Neural progenitor cell (in vitro differentiated cells): ENCODE data around the gene OR3A3. TPM values are rescaled to one million over a fixed set of nuclear protein-coding genes. Genes with fewer than 3 reads are reported as not detected.
"Not testable (repeated sequence)": the region's sequence is repeated elsewhere in the genome, so short reads cannot be mapped to it uniquely, and the experiment has no call there.

Source experiments
- DNase-seq: peaks from one replicate; pipeline ENCODE4 v3.0.0-alpha.2; 2016; ENCODE audit warnings: low spot score
- H2AFZ ChIP-seq: fragments of 200-600 bp; sonication (generic); replicated peaks from 2 replicates; pipeline ENCODE4 v1.6.1; 2016; ENCODE audit warnings: antibody characterized with exemption
- H3F3A ChIP-seq: fragments of 200-600 bp; sonication (generic); 2 replicates; pipeline ENCODE4 v1.6.1; 2016; ENCODE audit warnings: antibody characterized with exemption, low read depth
- H3K27ac ChIP-seq: fragments of 200-600 bp; sonication (generic); 2 replicates; pipeline ENCODE4 v1.5.1; 2016; ENCODE audit warnings: mild to moderate bottlenecking
- H3K27me3 ChIP-seq: fragments of 200-600 bp; sonication (generic); 2 replicates; pipeline ENCODE4 v1.6.1; 2016; ENCODE audit warnings: mild to moderate bottlenecking, moderate library complexity
- H3K36me3 ChIP-seq: fragments of 200-600 bp; sonication (generic); 2 replicates; pipeline ENCODE4 v1.5.1; 2016
- H3K4me1 ChIP-seq: fragments of 200-600 bp; sonication (generic); 2 replicates; pipeline ENCODE4 v1.6.1; 2016; ENCODE audit warnings: mixed run types
- H3K4me2 ChIP-seq: fragments of 200-600 bp; sonication (generic); 2 replicates; pipeline ENCODE4 v1.6.1; 2016
- H3K4me3 ChIP-seq: fragments of 200-600 bp; sonication (generic); 2 replicates; pipeline ENCODE4 v1.5.1; 2016
- H3K79me2 ChIP-seq: fragments of 200-600 bp; sonication (generic); 2 replicates; pipeline ENCODE4 v1.6.1; 2016; ENCODE audit warnings: low read depth
- H3K9ac ChIP-seq: fragments of 200-600 bp; sonication (generic); 2 replicates; pipeline ENCODE4 v1.6.1; 2016
- H3K9me3 ChIP-seq: fragments of 200-600 bp; sonication (generic); 2 replicates; pipeline ENCODE4 v1.5.1; 2016; ENCODE audit warnings: low read depth
- H4K20me1 ChIP-seq: fragments of 200-600 bp; sonication (generic); 2 replicates; pipeline ENCODE4 v1.6.1; 2016; ENCODE audit warnings: low read depth
- H3K27ac Mint-ChIP-seq: 3 replicates; pipeline ENCODE4 v1.8.0; 2021; ENCODE audit warnings: mixed read lengths
- H3K27me3 Mint-ChIP-seq: 2 replicates; pipeline ENCODE4 v1.8.0; 2022; ENCODE audit warnings: low read depth, mild to moderate bottlenecking, inconsistent platforms, moderate library complexity, mixed read lengths; ENCODE audit not compliant: insufficient read depth
- H3K36me3 Mint-ChIP-seq: 3 replicates; pipeline ENCODE4 v1.8.0; 2021; ENCODE audit warnings: mixed read lengths
- H3K4me1 Mint-ChIP-seq: 3 replicates; pipeline ENCODE4 v1.8.0; 2021; ENCODE audit warnings: mixed read lengths
- H3K4me3 Mint-ChIP-seq: 3 replicates; pipeline ENCODE4 v1.8.0; 2021; ENCODE audit warnings: mild to moderate bottlenecking, moderate library complexity, mixed read lengths
- H3K9me3 Mint-ChIP-seq: 3 replicates; pipeline ENCODE4 v1.8.0; 2020; ENCODE audit warnings: mixed read lengths
- CTCF ChIP-seq: fragments of 200-600 bp; sonication (generic); IDR thresholded peaks from 2 replicates; pipeline ENCODE4 v1.5.1; 2017; ENCODE audit warnings: antibody characterized with exemption, mild to moderate bottlenecking
- EZH2 ChIP-seq: fragments of 200-600 bp; sonication (generic); IDR thresholded peaks from 2 replicates; pipeline ENCODE4 v1.6.1; 2017; ENCODE audit warnings: antibody characterized with exemption, mild to moderate bottlenecking, moderate library complexity
- EZH2phosphoT487 ChIP-seq: fragments of 200-600 bp; sonication (generic); IDR thresholded peaks from 2 replicates; pipeline ENCODE4 v1.6.1; 2017; ENCODE audit warnings: antibody characterized with exemption
- total RNA-seq: library from RNA; depleted of rRNA; stranded (reverse); fragments of >200 nt; gene quantifications from 2 replicates; pipeline ENCODE4 v1.2.3, GENCODE V29; 2015; ENCODE audit warnings: low replicate concordance

Gene OR3A3
- total RNA-seq, 1 donor from 2014 or later, result not detected

- Histone ChIP-seq H3K4me3 (no peak overlapping the region), H3K9me3 (no peaks in the 10 kb centered on the region), H3K4me2 (no peak overlapping the region), H3F3A (no peaks in the 10 kb centered on the region), H3K36me3 (no peaks in the 10 kb centered on the region), H3K79me2 (no peaks in the 10 kb centered on the region), H2AFZ (no peak overlapping the region), H3K27ac (no peak overlapping the region), H3K9ac (no peak overlapping the region), H4K20me1 (no peaks in the 10 kb centered on the region), H3K4me1 (no peaks in the 10 kb centered on the region), H3K27me3 (no peaks in the 10 kb centered on the region)
- TF ChIP-seq EZH2phosphoT487 (no peak), EZH2 (no peak), CTCF (no peak)
- Mint-ChIP-seq H3K27ac (no peak overlapping the region), H3K27me3 (no peaks in the 10 kb centered on the region), H3K4me1 (no peaks in the 10 kb centered on the region), H3K36me3 (no peaks in the 10 kb centered on the region), H3K9me3 (no peaks in the 10 kb centered on the region), H3K4me3 (no peak overlapping the region)
- DNase-seq, result no peak
These were observed 37.0 kb downstream of the OR3A3 start for GRCh38 chr17:3448059-3448665.

DNA sequence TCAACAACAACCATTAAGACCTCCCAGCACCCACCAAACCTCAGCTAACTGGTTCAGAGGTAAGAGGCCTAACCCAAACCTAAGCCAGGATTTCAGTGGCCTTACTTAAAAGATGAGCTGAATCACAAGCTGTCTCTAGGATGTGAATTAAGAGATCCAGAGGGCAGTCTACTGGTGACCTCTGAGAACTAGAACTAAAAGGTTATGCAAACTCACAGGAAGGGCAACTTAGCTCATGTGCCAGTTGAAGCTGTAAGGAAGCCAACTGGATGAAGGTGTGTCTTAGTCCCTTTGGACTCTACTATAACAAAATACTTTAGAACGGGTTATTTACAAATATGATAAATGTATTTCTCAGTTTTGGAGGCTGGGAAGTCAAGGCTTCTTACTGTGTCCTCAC, 55.2 kb downstream of the OR3A3 start:
- not testable (repeated sequence) for H3F3A ChIP-seq

GRCh38 chr17:3469529-3469928, 58.4 kb downstream of the OR3A3 start:
- no peaks in the 10 kb centered on the region for H3K36me3 ChIP-seq

More for the DNA sequence above, 55.2 kb downstream of the OR3A3 start:
- not testable (repeated sequence) for H3K9ac ChIP-seq, H3K27me3 Mint-ChIP-seq, H3K4me3 ChIP-seq, H3K9me3 Mint-ChIP-seq, H2AFZ ChIP-seq, H3K4me2 ChIP-seq, H4K20me1 ChIP-seq, H3K36me3 Mint-ChIP-seq, H3K27ac Mint-ChIP-seq, H3K27me3 ChIP-seq, H3K4me1 ChIP-seq, H3K36me3 ChIP-seq, H3K9me3 ChIP-seq, H3K27ac ChIP-seq, H3K79me2 ChIP-seq, H3K4me3 Mint-ChIP-seq
- H3K4me1 Mint-ChIP-seq, result peaks cover 14% of the 10 kb centered on the region
- DNase-seq, result peak; percentile 1

DNA sequence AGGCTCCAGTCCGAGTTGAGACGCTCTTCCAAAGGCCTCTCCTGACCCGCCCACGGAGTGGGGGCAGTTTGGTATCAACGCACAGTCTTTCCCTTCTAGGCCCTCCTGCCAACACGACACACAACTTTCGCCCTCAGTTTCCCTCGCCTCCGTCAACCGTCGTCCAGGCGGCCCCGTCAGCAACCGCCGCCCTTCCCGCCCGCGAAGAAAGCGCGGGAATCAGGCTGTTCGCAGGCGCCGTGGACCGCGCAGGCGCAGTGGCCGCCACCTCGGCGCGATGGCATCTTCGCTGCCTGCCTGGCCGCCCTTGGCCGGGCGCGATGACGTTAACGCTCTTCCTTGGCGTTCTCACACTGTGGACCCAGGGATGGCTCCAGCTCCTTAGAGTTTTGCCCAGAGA, 60.4 kb downstream of the OR3A3 start, which contains the start of gene SPATA22:
Gene SPATA22, minus strand, starts transcription at position 221 of the 400 bp plus-strand sequence. CDS start 2,494 bp downstream, outside the sequence.
- Histone ChIP-seq H3K4me2 (no peak within 1 kb of the TSS), H3K9me3 (no peaks in the 10 kb centered on the region), H3K4me1 (peaks cover 4% of the 10 kb centered on the region), H3K4me3 (no peak within 1 kb of the TSS), H3K27me3 (no peaks in the 10 kb centered on the region), H3K27ac (no peak within 1 kb of the TSS), H3K9ac (no peak within 1 kb of the TSS), H3K79me2 (no peaks in the 10 kb centered on the region), H4K20me1 (no peaks in the 10 kb centered on the region), H3K36me3 (no peaks in the 10 kb centered on the region), H2AFZ (no peak within 1 kb of the TSS), H3F3A (no peaks in the 10 kb centered on the region)
- no peak for DNase-seq
- TF ChIP-seq EZH2, result no peak
- H3K27ac Mint-ChIP-seq, result no peak within 1 kb of the TSS
- peaks cover 32% of the 10 kb centered on the region for H3K4me1 Mint-ChIP-seq
- no peaks in the 10 kb centered on the region for H3K36me3 Mint-ChIP-seq
- H3K27me3 Mint-ChIP-seq, result no peaks in the 10 kb centered on the region
- H3K4me3 Mint-ChIP-seq, result no peak within 1 kb of the TSS
- H3K9me3 Mint-ChIP-seq, result peaks cover 3% of the 10 kb centered on the region

More at GRCh38 chr17:3469529-3469928, 58.4 kb downstream of the OR3A3 start:
- Histone ChIP-seq H3K79me2 (no peaks in the 10 kb centered on the region), H3K4me3 (no peak overlapping the region), H3K9ac (no peak overlapping the region), H3K27ac (no peak overlapping the region), H2AFZ (no peak overlapping the region), H3K9me3 (no peaks in the 10 kb centered on the region), H3K4me1 (peaks cover 4% of the 10 kb centered on the region), H4K20me1 (no peaks in the 10 kb centered on the region), H3K4me2 (no peak overlapping the region), H3K27me3 (no peaks in the 10 kb centered on the region), H3F3A (no peaks in the 10 kb centered on the region)
- DNase-seq, result no peak
- no peak overlapping the region for H3K4me3 Mint-ChIP-seq
- peaks cover 21% of the 10 kb centered on the region for H3K4me1 Mint-ChIP-seq
- H3K9me3 Mint-ChIP-seq, result peaks cover 4% of the 10 kb centered on the region
- no peak overlapping the region for H3K27ac Mint-ChIP-seq
- no peak for TF ChIP-seq EZH2phosphoT487
- H3K27me3 Mint-ChIP-seq, result peaks cover 2% of the 10 kb centered on the region
- no peaks in the 10 kb centered on the region for H3K36me3 Mint-ChIP-seq

DNA sequence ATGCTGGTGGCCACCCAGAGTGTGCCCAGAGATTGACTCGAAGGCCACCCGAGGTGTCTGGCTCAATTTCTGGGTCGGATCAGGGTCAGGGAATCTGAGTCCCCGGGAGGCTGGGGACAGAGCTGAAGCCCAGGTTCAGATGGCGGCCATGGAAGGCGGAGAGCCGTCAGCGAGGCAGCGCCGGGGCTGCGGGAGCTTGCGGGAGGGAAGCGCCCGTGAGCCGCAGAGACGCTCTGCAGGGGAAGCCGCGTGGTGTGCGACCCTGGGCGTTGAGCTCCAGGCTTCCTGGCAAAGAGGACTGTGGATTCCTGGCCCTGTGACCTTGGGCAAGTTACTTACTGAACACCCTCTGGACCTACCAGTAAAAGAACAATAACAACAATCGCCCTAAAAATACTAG, 61.0 kb downstream of the OR3A3 start:
- H3K9ac ChIP-seq, result no peak overlapping the region
- Mint-ChIP-seq H3K4me1 (peaks cover 29% of the 10 kb centered on the region), H3K27ac (no peak overlapping the region), H3K4me3 (no peak overlapping the region), H3K36me3 (no peaks in the 10 kb centered on the region), H3K9me3 (peaks cover 3% of the 10 kb centered on the region), H3K27me3 (no peaks in the 10 kb centered on the region)
- no peaks in the 10 kb centered on the region for H3K79me2 ChIP-seq
- H3K27me3 ChIP-seq, result no peaks in the 10 kb centered on the region
- no peak overlapping the region for H3K27ac ChIP-seq
- DNase-seq, result no peak
- H3K4me3 ChIP-seq, result no peak overlapping the region
- H3F3A ChIP-seq, result no peaks in the 10 kb centered on the region
- no peaks in the 10 kb centered on the region for H3K9me3 ChIP-seq
- no peaks in the 10 kb centered on the region for H3K36me3 ChIP-seq
- no peak for TF ChIP-seq CTCF
- H4K20me1 ChIP-seq, result no peaks in the 10 kb centered on the region
- no peak overlapping the region for H3K4me2 ChIP-seq
- peaks cover 4% of the 10 kb centered on the region for H3K4me1 ChIP-seq
- no peak overlapping the region for H2AFZ ChIP-seq
